ENCODE measurements around the gene PTPRG. TPM values are rescaled to one million over a fixed set of nuclear protein-coding genes. Genes with fewer than 3 reads are reported as not detected.

PTPRG gene
- total and polyA plus RNA-seq, 4 donors = 3.6 to 35.6 (median 8.1) TPM

DNA sequence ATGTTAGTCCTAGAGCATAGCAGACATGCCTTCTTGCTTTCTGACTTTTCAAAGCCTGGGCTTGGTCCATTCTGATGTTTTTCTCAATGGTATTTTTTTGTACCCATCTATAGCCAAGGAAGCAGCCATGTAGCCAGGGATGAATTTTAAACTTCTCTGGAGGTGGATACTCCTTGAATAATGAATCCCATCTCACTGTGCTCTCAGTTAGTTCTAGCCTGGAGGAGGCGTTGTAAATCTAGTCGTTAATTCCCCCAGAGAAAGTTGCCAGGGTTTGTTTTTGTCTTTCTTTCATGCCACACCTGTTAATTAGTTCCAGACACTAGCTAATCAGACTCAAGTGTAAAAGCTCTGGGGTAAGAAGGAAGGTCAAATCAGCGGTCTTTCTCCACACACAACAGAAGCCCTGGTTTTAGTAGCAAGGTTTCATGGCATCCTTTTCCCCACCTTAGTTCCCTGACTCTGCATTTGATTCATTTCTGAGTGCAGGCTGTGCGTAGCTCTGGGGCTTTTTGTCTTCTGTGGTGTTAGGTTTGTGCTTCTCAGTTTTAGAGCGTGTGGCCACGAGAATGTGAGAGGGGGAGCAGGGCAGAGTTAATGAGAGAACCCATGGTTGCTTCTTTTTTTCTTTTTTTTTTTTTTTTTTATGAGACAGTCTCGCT, 19.7 kb downstream of the PTPRG start (continued):
- TF ChIP-seq, protein P1, sequence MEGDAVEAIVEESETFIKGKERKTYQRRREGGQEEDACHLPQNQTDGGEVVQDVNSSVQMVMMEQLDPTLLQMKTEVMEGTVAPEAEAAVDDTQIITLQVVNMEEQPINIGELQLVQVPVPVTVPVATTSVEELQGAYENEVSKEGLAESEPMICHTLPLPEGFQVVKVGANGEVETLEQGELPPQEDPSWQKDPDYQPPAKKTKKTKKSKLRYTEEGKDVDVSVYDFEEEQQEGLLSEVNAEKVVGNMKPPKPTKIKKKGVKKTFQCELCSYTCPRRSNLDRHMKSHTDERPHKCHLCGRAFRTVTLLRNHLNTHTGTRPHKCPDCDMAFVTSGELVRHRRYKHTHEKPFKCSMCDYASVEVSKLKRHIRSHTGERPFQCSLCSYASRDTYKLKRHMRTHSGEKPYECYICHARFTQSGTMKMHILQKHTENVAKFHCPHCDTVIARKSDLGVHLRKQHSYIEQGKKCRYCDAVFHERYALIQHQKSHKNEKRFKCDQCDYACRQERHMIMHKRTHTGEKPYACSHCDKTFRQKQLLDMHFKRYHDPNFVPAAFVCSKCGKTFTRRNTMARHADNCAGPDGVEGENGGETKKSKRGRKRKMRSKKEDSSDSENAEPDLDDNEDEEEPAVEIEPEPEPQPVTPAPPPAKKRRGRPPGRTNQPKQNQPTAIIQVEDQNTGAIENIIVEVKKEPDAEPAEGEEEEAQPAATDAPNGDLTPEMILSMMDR (IDR thresholded peaks at IDR 0.05; ENCODE audit: low read depth, low read length, missing input control) = no peak
- TF ChIP-seq, protein P2, sequence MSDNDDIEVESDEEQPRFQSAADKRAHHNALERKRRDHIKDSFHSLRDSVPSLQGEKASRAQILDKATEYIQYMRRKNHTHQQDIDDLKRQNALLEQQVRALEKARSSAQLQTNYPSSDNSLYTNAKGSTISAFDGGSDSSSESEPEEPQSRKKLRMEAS (IDR thresholded peaks at IDR 0.05) = no peak
- no peak for TF ChIP-seq GABPA (IDR thresholded peaks at IDR 0.05 in 1 of 2, conservative IDR thresholded peaks at IDR 0.05 in 1 of 2)
- TF ChIP-seq RXRA (IDR thresholded peaks at IDR 0.05) = no peak
- TF ChIP-seq, protein P3, sequence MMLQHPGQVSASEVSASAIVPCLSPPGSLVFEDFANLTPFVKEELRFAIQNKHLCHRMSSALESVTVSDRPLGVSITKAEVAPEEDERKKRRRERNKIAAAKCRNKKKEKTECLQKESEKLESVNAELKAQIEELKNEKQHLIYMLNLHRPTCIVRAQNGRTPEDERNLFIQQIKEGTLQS (IDR thresholded peaks at IDR 0.05) = no peak
- TF ChIP-seq SP1 (IDR thresholded peaks at IDR 0.05) = no peak
- TF ChIP-seq NR2F2 (IDR thresholded peaks at IDR 0.05) = no peak
- TF ChIP-seq JUND (IDR thresholded peaks at IDR 0.05) = no peak
- no peak for TF ChIP-seq FOXA1 (IDR thresholded peaks at IDR 0.05)

DNA sequence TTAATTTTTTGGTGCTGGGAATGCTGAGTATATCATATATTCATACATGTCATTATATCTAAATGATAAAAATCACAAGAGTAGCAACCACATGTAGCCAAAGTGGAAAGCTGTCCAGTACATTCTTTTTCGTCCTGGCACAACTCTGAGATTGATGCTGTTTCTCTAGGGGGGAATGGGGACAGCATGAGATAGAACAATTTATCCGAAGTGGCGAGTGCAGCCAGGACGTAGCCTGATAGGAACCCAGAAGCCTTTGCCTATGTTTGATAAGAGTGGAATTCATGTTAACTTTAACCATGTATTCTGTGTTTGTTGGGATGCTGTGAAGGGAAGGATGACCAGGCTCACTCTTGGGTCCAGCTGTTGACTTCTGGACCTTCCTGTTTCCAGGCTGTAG, 20.9 kb downstream of the PTPRG start:
- H3K27ac ChIP-seq (ENCODE audit: low read depth in 1 of 2, low read length in 2 of 2) = no peak overlapping the region
- no peak overlapping the region for H3K9ac ChIP-seq (ENCODE audit: low read depth in 1 of 2, low read length in 2 of 2)
- H3K9me3 ChIP-seq (ENCODE audit: control insufficient read depth in 4 of 4, low read length in 3 of 4) = no peaks in the 10 kb centered on the region
- H3K27me3 ChIP-seq (ENCODE audit: control insufficient read depth in 4 of 4, insufficient read depth in 4 of 4, low read length in 3 of 4) = no peaks in the 10 kb centered on the region
- no peaks in the 10 kb centered on the region for H3K36me3 ChIP-seq (ENCODE audit: control insufficient read depth in 4 of 4, insufficient read depth in 3 of 4, low read depth in 1 of 4, low read length in 3 of 4)
- H3K4me3 ChIP-seq (ENCODE audit: low read depth in 1 of 3, low read length in 3 of 3) = no peak overlapping the region
- WGBS = 81% methylated on average over 4 of the region's 4 CpGs
- TF ChIP-seq, protein P1 (IDR thresholded peaks at IDR 0.05; ENCODE audit: low read depth, low read length, missing input control) = no peak
- no peak for TF ChIP-seq NR2F2 (IDR thresholded peaks at IDR 0.05)
- no peak for TF ChIP-seq EGR1 (IDR thresholded peaks at IDR 0.05; ENCODE audit: low read depth in 2 of 2)
- H3K4me1 ChIP-seq (ENCODE audit: control insufficient read depth in 4 of 4, insufficient read depth in 4 of 4, low read length in 3 of 4) = peaks cover 0 to 4% (median 1%) of the 10 kb centered on the region in 4 donors
- DNase-seq (ENCODE audit: low spot score) = no peak

DNA sequence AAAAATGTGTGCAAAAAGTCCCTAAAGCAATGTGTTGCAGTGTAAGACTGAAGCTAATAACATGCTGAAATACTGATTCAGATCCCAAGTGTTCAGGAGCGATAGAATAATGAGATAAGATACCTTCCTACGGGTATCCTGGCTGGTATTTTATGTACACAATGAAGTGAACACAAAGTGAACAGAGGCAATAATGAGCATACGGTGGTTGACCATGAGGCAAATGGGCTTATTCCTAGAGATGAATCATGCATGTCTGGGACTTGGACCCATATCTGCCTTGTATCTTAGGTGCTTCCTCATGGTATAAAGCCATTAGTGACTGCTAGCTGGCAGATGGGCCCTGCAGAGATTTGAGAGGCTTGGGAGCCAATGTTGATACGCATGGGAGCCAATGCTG, 21.5 kb downstream of the PTPRG start:
- H3K4me1 ChIP-seq (ENCODE audit: control insufficient read depth in 4 of 4, insufficient read depth in 4 of 4, low read length in 3 of 4) = peaks cover 0 to 4% (median 1%) of the 10 kb centered on the region in 4 donors
- no peak for DNase-seq (ENCODE audit: low spot score)
- no peaks in the 10 kb centered on the region for H3K27me3 ChIP-seq (ENCODE audit: control insufficient read depth in 4 of 4, insufficient read depth in 4 of 4, low read length in 3 of 4)
- H3K9ac ChIP-seq (ENCODE audit: low read depth in 1 of 2, low read length in 2 of 2) = no peak overlapping the region
- no peaks in the 10 kb centered on the region for H3K36me3 ChIP-seq (ENCODE audit: control insufficient read depth in 4 of 4, insufficient read depth in 3 of 4, low read depth in 1 of 4, low read length in 3 of 4)
- H3K4me3 ChIP-seq (ENCODE audit: low read depth in 1 of 3, low read length in 3 of 3) = no peak overlapping the region
- no peak overlapping the region for H3K27ac ChIP-seq (ENCODE audit: low read depth in 1 of 2, low read length in 2 of 2)
- 94% methylated on average over 4 of the region's 4 CpGs for WGBS
- no peaks in the 10 kb centered on the region for H3K9me3 ChIP-seq (ENCODE audit: control insufficient read depth in 4 of 4, low read length in 3 of 4)
- TF ChIP-seq TAF1 (conservative IDR thresholded peaks at IDR 0.05) (no peak), EGR1 (IDR thresholded peaks at IDR 0.05; ENCODE audit: low read depth in 2 of 2) (no peak), FOXA1 (IDR thresholded peaks at IDR 0.05) (no peak), RXRA (IDR thresholded peaks at IDR 0.05) (no peak), YY1 (IDR thresholded peaks at IDR 0.05) (no peak), HNF4A (conservative IDR thresholded peaks at IDR 0.05) (no peak), NR2F2 (IDR thresholded peaks at IDR 0.05) (no peak), SP1 (IDR thresholded peaks at IDR 0.05) (no peak)
- TF ChIP-seq, protein P4, sequence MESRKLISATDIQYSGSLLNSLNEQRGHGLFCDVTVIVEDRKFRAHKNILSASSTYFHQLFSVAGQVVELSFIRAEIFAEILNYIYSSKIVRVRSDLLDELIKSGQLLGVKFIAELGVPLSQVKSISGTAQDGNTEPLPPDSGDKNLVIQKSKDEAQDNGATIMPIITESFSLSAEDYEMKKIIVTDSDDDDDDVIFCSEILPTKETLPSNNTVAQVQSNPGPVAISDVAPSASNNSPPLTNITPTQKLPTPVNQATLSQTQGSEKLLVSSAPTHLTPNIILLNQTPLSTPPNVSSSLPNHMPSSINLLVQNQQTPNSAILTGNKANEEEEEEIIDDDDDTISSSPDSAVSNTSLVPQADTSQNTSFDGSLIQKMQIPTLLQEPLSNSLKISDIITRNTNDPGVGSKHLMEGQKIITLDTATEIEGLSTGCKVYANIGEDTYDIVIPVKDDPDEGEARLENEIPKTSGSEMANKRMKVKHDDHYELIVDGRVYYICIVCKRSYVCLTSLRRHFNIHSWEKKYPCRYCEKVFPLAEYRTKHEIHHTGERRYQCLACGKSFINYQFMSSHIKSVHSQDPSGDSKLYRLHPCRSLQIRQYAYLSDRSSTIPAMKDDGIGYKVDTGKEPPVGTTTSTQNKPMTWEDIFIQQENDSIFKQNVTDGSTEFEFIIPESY (IDR thresholded peaks at IDR 0.05) = no peak
- TF ChIP-seq, protein P5, sequence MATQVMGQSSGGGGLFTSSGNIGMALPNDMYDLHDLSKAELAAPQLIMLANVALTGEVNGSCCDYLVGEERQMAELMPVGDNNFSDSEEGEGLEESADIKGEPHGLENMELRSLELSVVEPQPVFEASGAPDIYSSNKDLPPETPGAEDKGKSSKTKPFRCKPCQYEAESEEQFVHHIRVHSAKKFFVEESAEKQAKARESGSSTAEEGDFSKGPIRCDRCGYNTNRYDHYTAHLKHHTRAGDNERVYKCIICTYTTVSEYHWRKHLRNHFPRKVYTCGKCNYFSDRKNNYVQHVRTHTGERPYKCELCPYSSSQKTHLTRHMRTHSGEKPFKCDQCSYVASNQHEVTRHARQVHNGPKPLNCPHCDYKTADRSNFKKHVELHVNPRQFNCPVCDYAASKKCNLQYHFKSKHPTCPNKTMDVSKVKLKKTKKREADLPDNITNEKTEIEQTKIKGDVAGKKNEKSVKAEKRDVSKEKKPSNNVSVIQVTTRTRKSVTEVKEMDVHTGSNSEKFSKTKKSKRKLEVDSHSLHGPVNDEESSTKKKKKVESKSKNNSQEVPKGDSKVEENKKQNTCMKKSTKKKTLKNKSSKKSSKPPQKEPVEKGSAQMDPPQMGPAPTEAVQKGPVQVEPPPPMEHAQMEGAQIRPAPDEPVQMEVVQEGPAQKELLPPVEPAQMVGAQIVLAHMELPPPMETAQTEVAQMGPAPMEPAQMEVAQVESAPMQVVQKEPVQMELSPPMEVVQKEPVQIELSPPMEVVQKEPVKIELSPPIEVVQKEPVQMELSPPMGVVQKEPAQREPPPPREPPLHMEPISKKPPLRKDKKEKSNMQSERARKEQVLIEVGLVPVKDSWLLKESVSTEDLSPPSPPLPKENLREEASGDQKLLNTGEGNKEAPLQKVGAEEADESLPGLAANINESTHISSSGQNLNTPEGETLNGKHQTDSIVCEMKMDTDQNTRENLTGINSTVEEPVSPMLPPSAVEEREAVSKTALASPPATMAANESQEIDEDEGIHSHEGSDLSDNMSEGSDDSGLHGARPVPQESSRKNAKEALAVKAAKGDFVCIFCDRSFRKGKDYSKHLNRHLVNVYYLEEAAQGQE (IDR thresholded peaks at IDR 0.05) = no peak
- TF ChIP-seq, protein P1 (IDR thresholded peaks at IDR 0.05; ENCODE audit: low read depth, low read length, missing input control) = no peak
- TF ChIP-seq, protein P3 (IDR thresholded peaks at IDR 0.05) = no peak

Data from liver (tissue), 9 donors.